Measurements from ENCODE around the gene NEU4.

- TF ChIP-seq POLR2A (IDR thresholded peaks at IDR 0.05) (no peak), POLR2AphosphoS5 (IDR thresholded peaks at IDR 0.05) (no peak)
- TF ChIP-seq, protein P1, sequence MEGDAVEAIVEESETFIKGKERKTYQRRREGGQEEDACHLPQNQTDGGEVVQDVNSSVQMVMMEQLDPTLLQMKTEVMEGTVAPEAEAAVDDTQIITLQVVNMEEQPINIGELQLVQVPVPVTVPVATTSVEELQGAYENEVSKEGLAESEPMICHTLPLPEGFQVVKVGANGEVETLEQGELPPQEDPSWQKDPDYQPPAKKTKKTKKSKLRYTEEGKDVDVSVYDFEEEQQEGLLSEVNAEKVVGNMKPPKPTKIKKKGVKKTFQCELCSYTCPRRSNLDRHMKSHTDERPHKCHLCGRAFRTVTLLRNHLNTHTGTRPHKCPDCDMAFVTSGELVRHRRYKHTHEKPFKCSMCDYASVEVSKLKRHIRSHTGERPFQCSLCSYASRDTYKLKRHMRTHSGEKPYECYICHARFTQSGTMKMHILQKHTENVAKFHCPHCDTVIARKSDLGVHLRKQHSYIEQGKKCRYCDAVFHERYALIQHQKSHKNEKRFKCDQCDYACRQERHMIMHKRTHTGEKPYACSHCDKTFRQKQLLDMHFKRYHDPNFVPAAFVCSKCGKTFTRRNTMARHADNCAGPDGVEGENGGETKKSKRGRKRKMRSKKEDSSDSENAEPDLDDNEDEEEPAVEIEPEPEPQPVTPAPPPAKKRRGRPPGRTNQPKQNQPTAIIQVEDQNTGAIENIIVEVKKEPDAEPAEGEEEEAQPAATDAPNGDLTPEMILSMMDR (IDR thresholded peaks at IDR 0.05), result no peak
These were observed 24.2 kb downstream of the NEU4 start for GRCh38 chr2:241833101-241833663.

Data from sigmoid colon (tissue), 4 donors.